Smooth muscle cell of the brain vasculature (primary cell): Measurements from ENCODE around the gene PLCH1.

Experiments used
- DNase-seq: peaks from one replicate; pipeline ENCODE4 v3.0.0-alpha.2; 2012; ENCODE audit warnings: low read depth, low spot score

The PLCH1 gene

GRCh38 chr3:155339052-155339451 lies 405.8 kb downstream of the PLCH1 start:
- no peak for DNase-seq

DNA sequence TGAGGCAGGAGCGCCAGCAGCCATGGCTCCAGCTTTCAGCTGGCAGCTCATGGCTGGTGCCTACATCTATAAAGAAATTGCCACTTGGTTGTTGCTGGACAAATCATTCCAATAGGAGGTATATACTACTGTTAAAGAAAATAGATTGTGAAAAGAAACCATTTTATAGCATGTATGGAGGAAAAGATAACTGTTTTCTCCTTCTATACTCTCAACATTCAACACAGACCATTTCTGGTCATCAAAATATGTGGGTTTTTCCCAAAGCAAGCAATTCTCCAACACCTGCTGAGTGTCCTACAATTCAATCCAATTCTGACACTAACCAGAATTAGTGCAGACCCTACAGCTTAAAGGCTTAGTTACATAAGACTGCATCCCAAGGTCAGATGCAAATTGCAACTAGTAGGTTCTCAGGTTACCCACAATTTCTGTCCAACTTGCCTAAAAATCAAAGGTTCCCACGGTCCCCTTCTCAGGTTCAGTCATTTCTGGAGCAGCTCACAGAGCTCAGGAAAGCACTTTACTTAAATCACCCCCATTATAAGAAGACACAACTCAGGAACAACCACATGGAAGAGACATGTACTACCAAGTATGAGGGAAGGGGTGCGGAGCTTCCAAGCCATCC lies 409.0 kb downstream of the PLCH1 start:
- DNase-seq = no peak

- no peak for DNase-seq
Observed at GRCh38 chr3:155334914-155335723, 409.8 kb downstream of the PLCH1 start.

GRCh38 chr3:155334215-155334913 lies 410.5 kb downstream of the PLCH1 start:
- DNase-seq = no peak

DNA sequence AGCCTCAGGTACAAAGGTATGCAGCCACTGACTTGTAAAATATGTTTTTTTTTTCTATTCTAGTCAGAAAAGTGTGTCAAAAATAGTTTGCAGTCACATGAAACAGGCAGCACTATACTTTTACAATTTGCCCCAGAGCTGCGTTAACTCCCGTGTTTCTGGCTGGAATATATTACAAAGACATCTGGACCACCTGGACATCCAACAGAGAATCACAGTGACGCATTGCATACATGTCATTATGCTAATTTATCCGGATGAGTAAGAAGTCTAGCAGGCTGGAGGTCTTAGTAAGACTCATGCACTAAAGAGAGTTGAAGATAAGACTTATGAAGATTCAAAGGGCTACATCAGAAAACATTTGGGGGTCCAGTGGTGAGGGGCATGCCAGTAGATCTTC lies 412.2 kb downstream of the PLCH1 start:
- no peak for DNase-seq

DNA sequence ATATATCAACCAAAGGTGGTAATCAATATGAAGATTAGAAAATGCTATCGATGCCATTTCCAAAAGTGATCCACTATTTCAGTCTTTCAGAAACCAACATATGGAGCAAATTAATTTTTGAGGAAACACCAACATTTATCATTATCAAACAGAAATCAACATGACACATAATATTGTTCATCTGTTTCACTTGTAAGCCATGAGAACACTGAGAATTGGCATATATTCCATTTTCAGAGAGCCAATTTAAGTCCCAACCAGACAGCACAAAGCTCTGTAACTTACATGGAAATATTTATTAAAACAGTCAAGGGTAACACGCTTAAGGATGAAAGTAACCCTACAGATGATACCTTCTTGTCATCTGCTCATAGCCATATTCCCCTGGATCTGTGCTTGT lies 413.8 kb downstream of the PLCH1 start:
- no peak for DNase-seq

DNA sequence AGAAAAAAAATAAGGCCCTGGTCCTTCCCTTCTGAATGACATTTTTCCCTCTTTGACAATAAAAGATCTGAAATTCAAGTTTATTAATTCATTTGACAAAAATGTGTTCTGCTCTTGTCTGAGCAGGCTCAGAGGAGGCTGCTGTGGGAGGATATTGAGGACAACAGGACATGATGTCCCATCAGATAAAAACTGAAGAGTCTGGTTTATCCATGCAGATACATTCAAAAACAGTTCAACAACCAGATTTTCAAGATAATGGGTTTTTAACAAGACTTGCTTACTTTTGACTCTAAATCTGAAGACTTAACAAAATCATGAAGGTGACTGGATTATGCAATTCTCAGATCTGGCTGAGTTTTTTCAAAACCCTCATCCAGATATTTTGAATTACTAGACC lies 414.5 kb downstream of the PLCH1 start:
- no peak for DNase-seq

DNA sequence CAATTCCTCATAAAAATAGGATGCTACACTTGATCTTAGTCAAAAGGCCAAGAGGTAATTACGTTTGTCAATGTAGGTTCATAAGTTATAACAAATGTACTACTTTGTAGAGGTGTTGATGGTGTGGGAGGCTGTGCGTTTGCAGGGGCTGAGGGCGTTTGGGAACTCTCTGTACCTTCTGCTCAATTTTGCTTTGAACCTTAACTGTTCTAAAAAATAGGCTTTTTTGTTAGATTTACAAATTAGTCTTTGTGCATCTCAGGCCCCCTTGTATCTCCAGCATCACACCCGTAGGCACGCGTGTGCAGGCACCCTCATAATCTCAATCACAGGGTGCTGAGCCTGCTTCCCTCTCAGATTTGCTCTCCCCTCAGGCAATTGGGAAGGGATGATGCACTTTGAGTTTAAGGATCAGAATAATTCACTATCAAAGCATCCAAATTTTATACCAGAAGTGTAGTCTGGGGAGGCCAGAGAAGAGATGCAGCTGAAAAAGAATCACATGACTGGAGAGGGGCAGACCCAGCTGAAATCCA lies 415.3 kb downstream of the PLCH1 start:
- no peak for DNase-seq

GRCh38 chr3:155327871-155328270 lies 417.0 kb downstream of the PLCH1 start:
- no peak for DNase-seq

- DNase-seq = no peak
Observed at GRCh38 chr3:155327430-155327829, 417.4 kb downstream of the PLCH1 start.

DNA sequence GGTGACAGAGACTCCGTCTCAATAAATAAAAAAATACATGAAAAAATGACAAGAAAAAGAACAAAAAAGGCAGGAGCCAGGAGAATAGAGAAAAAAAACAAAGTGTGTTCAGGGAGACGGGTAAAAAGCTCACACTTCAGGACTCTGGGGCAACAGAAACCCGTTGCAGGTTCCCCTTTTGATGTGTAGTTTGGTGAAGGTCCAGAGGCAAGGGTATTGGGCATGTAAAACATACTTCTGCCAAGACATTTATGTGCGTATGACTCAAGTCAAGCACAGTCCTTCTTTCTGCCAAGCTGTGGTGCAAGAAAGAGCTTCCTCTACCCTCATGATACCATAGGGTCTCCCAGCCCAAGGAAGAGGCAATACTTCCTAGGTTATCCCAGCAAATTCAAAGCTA lies 418.0 kb downstream of the PLCH1 start:
- no peak for DNase-seq

GRCh38 chr3:155326244-155326643 lies 418.6 kb downstream of the PLCH1 start:
- no peak for DNase-seq
